Prostate gland (tissue), 2 donors: Measurements from ENCODE around the gene COG4.

ENCODE experiments used
- CTCF ChIP-seq, 4 experiments: fragments of 200-600 bp in 2 of 4; fragments of 450-650 bp in 2 of 4; sonication (generic) in 2 of 4; IDR thresholded peaks; 1 replicate in 3 of 4; 2 replicates in 1 of 4; pipeline ENCODE4 v1.5.1; 2016 to 2019; ENCODE audit warnings: antibody characterized with exemption in 4 of 4, mild to moderate bottlenecking in 2 of 4, moderate library complexity in 2 of 4
- POLR2A ChIP-seq: fragments of 450-650 bp; IDR thresholded peaks from one replicate; pipeline ENCODE4 v1.6.1; 2016; ENCODE audit warnings: antibody characterized with exemption, mild to moderate bottlenecking
- POLR2AphosphoS5 ChIP-seq: sonication (generic); formaldehyde crosslinking; IDR thresholded peaks from one replicate; pipeline ENCODE4 v1.6.1; 2017; ENCODE audit warnings: antibody characterized with exemption

GRCh38 chr16:70465999-70466804 is 57.2 kb downstream of the COG4 start:
- TF ChIP-seq POLR2AphosphoS5 (no peak), POLR2A (no peak), CTCF (IDR thresholded peaks at IDR 0.05) (no peak)
